GM21367 (cell line): ENCODE data around the gene LAMA3.

ENCODE experiments used
- ATAC-seq: cut with Tn5 transposase; IDR thresholded peaks from one replicate; pipeline ENCODE4 v1.9.1; 2021; ENCODE audit not compliant: unreplicated experiment

The LAMA3 gene

DNA sequence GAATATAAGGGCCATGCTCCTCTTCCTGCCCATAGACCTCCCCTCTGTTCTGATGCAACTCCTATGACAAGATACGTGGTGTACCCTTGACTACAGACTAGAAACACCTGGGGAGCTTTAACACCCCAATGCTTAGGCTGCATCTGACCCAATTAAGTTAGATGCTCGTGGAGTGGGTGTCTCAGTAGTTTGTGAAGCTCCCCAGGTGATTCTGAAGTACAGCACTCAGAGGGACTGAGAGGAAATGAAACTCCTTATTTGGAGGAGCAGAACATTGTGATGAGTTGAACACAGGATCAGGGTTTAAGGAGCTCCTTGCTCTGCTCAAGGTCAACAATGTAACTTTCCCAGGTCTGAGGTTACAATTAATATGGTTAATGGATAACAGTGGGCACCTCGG, 245.0 kb downstream of the LAMA3 start:
- no peak for ATAC-seq

DNA sequence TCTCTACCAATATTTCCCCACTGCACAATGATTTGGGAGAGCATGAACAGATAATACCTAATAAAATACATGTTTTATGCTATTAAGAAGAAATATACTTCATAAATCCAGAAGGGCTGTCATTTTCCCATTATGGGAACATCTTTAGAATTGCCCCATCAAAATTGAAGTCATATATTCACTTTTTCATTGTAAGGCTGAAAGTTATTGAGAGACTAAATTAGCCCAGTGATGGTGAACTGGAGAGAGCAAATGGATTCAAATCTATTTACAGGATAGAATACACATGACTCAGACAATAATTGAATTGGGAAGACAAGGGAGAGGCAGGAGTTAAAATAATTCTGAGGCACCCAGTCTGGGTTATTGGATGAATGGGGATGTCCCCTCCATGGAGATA, 245.6 kb downstream of the LAMA3 start:
- ATAC-seq: no peak

DNA sequence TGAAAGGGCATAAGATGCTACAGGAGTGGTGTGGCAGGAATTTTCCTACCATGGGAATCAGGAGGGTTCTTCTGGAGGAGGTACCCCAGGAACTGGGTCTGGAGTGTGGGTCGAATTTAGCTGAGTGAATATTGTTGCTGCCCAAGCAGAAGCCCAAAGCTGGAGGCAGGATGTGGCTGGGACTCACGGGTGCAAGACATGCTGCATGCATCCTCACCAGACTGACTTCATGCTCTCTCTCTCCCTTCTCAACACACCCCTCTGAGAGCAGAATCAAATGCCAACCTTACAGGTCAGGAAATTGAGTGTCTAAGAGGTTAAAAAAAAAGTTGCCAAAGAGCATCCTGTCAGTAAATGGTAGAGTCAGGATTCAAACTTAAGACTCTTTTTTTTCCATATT, 246.6 kb downstream of the LAMA3 start:
- no peak for ATAC-seq

DNA sequence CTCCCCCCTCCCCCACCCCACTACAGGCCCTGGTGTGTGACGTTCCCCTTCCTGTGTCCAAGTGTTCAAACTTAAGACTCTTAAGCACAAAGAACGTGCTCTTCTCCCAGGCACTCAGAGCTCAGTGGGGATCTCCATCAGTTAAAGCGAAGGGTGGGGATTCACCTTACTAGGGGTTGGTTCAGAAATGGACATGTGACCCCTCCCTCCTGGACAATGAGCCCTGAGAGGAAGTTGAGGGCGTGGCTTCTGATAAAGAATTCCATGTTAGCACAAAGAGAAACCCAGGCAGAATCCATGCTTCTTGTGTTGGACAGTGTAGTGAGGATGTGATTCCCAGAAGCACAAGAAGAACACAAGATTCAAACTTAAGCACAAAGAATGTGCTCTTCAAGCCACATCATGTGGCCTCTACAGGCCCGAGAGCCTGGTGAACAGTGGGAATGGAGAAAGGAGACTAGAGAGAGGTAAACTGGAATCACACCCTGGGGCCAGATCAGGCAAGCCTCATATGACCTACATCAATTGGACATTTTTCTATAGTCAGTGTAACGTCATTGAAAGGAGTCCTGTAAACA, 247.2 kb downstream of the LAMA3 start:
- no peak for ATAC-seq

DNA sequence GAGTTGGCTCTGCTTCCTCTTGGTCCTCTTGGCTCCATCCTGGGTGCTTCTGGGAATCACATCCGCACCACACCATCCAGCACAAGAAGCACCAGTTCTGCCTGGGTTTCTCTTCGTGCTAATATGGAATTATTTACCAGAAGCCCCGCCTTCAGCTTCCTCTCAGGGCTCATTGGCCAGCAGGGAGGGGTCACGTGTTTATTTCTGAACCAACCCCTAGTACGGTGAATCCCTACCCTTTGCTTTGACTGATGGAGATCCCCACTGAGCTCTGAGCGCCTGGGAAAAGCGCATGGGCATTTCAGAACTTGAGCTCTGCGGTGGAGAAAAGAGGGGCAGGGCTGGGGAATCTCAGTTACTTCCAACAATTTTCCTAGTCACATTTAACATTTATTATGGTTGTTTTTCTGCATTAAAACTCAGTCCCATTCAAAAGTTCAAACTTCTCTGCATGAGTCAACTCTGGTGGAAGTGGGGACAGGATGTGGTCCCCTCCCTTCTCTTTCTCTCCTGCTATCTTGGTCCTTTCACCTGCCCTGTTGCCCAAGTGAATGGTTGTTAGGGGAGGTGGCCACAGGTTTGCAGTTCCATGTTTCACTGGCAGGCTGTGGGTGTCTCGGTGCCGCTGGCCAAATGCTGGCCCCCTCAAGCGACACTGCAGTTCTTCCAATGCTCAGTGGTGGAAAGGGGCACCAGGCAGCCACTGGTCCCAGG, 248.9 kb downstream of the LAMA3 start:
- peak; percentile 40 for ATAC-seq

DNA sequence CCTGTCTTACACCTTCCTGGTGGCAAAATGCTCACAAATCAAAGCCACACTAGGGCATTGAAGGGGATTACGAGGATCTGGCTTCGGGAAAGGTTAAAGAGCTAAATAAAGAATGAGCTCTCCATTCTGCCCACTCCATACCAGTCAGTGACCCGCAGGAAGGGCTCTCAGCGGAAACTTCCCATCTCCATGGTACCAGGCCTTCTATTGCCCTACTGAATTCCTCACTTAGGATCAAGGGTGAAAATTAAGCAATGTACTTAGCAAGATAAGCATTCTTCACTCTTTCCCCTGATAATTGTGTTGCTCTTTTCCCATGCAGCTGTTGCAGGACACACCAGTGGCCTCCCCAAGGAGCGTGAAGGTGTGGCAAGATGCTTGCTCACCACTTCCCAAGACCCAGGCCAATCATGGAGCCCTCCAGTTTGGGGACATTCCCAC, 249.7 kb downstream of the LAMA3 start:
- ATAC-seq: no peak

DNA sequence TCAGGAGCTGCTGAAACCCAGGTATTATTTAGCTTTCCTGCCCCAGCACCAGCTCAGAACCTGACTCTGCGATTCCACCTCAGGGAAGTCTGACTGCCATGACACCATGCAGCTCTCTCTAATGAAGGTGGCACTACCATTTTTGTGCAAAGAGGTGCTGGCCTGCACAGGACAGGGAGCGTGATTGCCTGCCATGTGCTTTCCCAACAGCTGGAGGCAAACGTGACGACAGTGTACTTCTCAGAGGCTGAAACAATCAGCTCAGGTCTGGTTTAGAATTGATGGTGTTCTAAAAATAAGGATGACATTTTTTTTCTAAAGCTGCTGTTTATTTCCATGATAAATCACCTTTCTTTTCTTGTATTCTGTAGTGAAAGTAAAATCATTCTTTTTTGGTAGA, 250.1 kb downstream of the LAMA3 start:
- ATAC-seq: no peak

DNA sequence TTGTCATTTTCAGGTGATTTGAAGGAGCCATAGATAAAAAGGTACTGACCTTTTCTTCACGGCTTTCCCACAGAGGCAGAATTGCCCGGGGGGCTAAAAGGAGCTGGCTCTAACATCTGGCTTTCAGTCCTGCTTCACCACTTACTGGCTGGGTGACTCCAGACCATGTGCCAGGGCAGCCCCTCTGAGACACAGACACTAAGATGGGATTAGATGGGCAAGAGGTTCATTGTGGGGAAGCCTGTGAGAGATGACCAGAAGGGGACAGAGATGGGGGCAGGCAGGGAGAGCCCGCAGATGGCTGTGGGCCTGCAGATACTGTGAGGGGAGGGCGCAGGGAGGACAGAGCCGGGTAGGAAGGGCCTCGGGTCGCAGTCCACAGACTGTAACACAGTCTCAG, 250.6 kb downstream of the LAMA3 start:
- ATAC-seq: no peak

DNA sequence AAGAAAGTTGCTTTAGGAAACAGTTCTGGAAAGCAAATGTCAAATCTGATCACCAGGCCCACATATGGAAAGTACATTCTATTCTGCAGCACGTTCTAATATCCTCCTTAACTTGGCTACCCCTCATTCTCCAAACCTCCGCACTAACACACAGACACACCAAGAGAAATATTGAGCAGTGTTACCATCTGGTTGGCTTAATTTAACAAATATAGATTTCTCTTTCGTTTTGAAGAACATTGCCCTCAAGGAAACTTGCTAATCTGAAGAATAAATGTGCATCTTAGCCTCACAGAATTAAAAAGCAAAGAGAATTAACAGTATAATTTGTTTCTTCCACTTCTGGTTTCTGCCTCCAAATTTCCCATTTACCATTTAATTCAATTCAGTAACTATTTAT, 252.5 kb downstream of the LAMA3 start:
- no peak for ATAC-seq

DNA sequence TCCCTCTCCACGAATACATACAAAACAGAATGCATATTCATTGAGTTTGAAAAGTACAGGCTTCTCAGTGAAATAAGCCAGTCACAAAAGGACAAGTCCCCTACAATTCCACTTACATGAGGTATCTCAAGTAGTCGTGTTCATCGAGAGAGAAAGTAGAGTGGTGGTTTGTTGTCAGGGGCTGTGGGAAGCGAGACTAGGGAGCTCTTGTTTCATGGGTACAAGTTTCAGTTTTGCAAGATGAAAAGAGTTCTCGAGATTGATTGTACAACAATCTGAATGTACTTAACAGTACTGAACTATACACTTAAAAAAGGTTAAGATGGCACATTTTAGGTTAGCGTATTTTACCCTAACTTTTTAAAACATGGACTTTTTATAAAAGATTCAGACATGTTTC, 253.9 kb downstream of the LAMA3 start:
- peak; percentile 88 for ATAC-seq

DNA sequence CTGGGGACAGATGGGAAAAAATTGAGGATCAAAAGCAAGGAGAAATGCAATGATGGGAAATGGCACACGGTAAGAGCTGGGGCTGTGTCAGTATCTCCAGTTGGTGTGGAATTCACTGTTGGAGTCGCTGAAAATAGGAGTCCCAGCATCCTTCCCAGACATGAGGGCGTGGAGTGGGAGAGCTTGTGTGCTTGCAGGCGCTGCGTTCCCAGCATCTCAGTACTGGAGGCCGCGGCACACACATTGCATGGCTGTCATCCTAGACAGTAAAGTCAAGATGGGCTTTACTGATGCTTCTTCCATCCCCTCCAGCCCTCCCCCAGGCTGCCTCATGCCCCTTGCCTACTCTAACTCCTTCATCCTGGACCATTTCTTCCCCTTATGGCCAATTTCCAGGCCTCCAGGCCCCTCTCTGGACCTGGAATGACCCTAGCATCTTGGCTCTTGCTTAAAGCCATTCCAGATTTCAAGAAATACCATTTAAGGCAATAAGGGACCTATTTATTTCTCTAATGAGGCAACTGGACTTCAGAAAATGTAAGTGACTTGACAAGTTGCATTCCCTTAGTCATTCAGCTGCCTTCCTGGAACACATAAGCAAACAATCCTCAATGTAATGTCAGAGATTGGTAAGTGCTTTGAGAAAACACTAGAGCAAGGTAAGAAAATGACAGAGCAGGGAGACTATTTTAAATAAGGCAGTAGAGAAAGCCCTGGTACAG, 254.8 kb downstream of the LAMA3 start:
- no peak for ATAC-seq

DNA sequence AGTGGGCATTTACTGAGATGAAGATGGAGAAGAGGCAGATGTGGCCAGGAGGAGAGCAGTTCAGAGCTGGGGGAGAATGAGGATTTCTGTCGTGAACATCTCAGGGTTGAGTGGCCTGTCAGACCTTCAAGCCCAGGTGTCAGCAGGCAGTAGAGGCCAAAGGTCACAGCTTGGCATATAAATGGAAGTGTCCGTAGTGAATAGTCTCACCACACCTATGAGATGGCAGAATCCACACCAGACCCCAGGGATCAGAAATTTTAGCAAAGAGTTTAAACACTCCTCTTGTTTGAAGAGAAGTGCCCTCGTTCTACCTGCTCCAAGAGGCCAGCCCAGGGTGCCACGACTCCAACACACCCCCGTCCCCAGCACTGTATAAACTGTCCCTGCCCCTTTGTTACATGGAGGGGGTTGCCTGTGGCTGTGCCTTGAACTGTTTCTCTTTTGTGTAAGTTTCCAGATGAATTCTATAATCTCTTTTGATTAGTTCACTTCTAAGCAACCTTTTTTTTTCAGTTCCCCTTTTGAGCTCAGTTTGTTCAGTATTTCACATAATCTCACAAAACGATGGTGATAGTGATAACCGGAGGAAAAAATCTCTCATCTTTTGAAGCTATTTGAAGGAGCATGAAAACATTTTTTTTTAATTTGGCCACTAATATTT, 256.3 kb downstream of the LAMA3 start:
- ATAC-seq: no peak

DNA sequence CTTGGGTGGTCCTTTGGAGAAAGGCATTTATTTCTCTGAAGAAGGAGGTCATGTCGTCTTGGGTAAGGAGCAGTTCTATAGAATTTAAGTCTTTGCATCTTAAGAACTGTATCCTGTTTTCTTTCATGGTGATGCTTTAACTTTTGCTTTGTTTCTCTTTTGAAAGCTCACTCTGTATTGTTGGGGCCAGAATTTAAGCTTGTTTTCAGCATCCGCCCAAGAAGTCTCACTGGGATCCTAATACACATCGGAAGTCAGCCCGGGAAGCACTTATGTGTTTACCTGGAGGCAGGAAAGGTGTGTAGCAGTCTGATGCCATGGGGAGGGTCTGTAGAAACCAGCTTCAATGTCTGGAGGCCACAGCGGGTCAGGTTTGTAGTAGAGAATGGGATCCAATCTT, 260.6 kb downstream of the LAMA3 start:
- ATAC-seq: no peak

DNA sequence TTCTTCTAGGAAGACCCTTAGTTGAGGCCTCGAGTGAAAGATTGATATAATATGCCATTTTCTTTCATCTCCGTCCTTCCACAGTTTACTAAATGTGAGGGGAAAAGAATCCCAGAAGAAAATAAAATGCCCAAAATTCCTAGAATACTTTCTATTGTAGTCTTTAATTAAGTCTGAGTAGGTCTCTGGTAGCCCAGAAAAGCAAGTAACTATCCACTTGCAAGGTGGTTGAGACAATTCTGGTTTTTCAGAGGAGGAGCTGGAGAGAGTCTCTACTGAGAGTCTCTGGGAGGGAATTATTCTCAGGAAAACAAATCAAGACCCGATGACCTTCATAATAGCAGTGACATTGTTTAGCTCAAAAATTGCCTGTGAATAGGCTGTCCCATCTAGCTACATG, 261.4 kb downstream of the LAMA3 start:
- ATAC-seq: no peak

DNA sequence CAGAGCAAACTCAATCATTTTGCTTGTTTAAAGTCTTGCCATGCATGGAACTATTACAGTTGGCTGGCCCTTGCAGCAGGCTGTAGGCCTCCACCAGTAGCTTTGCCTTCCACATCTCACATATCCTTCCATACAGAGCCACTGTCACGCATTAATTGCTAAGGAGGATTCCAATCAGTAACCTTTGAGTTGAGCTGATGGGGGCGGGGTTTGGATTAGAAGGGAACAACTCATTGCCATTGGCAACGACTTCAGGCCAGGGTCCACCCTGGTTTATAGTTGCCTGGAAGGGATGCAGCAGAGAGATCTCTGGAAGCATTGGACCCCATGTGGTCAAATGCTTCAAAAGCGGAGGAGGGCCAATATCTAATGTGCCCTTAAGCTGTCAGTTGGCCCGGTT, 262.0 kb downstream of the LAMA3 start:
- ATAC-seq: no peak

DNA sequence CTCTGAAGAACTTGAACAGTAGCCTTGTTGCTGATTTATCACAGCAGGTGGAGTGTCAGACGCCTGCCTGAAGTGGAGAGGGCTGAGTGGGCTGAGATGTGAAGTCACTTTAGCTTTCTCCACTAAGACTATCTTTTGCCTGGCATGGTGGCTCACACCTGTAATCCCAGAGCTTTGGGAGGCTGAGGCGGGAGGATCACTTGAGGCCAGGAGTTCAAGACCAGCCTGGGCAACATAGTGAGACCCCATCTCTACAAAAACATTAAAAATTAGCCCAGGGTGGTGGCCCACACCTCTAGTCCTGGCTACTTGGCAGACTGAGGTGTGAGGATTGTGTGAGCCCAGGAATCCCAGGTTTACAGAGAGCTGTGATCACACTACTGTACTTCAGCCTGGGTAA, 264.7 kb downstream of the LAMA3 start:
- ATAC-seq: no peak

DNA sequence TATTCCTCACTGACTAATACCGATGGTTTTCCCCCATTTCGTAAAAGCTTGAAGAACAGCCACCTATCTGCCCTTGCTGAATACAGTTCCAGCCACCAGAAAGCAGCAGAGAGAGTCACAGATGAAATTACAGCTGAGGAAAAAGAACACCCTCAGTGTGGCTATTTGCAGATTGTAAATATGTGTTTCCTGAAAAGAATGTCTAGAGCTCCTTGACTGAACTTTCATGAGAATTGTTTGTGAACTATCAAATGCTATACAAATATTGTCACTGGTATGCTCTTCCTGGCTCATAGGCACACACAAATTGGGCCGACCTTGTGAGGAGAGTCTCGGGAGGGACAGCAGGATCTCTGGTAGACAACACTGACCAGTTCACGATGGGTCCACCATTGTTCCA, 267.2 kb downstream of the LAMA3 start:
- no peak for ATAC-seq

DNA sequence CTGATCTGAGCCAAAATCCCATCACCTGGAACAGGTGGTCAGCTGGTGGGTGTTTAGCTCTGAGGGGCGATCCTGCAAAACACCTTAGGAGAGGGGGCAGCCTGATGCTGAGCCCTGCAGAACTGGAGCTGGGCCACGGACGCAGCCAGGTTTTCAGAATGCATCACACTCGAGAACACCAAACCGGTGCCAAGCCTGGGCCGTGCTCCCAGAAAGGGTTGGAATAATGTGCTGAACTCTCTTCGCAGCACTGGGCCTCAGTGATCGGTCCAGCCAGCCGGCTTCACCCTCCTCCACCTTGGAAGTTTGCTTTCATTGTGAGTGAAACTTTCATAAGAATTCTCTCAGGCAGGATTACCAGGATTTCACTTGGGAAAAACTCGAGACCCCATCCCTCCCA, 268.8 kb downstream of the LAMA3 start:
- no peak for ATAC-seq

DNA sequence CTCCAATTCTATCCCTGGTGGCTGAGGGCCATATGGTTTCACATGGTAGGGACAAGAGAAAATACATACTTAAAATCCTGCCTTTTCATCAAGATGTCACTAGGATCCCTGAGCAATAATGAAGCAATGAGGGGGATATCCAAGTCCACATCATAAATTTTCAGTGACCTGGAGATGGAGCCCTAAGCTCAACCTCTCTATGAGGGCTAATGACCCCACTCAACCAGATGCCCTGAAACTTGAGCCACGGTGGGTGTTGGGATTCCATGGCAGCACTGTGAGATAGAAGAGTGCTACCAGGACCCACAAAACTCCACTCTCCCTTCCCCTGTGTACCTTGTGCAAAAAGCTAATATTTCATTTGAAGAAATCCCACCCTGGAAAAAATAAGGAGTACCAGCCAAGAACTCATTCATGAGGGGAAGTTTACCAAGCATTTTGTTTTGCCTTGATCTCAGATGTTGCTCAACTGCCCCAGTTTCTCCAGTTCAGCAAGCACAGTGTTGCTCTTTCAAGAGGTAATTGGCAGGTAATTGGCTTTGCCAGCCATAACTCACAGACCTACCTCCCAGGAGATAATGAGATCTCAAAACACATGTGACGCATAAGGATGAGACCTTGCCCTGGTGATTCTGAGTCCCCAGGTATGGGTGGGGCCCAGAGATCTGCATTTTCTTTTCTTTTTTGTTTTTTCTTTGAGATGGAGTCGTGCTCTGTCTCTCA, 274.4 kb downstream of the LAMA3 start:
- no peak for ATAC-seq

DNA sequence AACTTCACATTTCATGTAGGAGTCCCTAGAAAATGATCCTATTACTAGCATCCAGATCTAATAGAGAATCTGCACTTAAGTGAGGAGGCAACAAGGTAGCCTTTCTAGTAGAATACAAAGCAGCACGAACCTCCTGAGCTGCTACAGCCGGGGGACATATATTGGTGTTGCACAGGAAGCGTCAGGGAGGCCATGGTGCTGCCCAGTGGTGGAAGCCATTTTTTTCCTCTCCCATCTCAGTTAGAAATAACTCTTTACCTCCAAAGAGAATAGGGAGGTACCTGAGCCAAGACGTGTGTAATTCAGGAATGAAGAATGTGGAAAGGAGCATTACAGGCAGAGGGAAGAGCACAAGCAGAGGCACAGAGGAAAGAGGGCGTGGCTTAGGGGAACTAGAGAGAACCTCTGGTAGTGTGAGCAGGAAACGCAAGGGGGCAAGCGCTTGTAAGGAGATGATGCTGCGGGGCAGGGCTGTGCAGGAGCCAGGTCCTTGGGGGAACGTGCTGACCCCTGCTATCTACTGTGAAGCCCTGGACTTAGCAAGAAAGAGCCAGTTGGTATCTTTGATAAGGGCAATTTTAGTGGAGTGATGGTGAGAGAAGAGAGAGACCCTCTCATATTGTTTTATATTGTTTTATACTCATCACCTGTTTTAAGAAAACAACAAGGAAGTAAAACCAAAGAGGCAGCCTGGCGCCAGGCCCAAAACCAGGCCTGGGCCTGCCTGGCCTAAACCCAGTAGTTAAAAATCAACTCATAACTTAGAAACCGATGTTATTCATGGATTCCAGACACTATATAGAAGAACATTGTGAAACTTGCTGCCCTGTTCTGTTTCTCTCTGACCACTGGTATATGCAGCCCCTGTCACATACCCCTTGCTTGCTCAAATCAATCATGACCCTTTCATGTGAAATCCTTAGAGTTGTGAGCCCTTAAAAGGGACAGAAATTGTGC, 275.3 kb downstream of the LAMA3 start:
- no peak for ATAC-seq
